Upper lobe of left lung (tissue), 4 donors: ENCODE measurements around the gene TUB.

Source experiments
- POLR2A ChIP-seq, 4 donors: fragments of 450-650 bp; IDR thresholded peaks; one replicate each; pipeline ENCODE4 v1.5.1; 2016 to 2017; ENCODE audit warnings: antibody characterized with exemption in 4 of 4, mild to moderate bottlenecking in 2 of 4
- TF ChIP-seq, protein P1 (sequence below), 6 experiments: fragments of 450-650 bp in 4 of 6; fragments of 200-600 bp in 2 of 6; sonication (generic) in 2 of 6; IDR thresholded peaks; one replicate each; pipeline ENCODE4 v1.5.1; 2016 to 2019; ENCODE audit warnings: antibody characterized with exemption in 6 of 6

- TF ChIP-seq, protein P1, sequence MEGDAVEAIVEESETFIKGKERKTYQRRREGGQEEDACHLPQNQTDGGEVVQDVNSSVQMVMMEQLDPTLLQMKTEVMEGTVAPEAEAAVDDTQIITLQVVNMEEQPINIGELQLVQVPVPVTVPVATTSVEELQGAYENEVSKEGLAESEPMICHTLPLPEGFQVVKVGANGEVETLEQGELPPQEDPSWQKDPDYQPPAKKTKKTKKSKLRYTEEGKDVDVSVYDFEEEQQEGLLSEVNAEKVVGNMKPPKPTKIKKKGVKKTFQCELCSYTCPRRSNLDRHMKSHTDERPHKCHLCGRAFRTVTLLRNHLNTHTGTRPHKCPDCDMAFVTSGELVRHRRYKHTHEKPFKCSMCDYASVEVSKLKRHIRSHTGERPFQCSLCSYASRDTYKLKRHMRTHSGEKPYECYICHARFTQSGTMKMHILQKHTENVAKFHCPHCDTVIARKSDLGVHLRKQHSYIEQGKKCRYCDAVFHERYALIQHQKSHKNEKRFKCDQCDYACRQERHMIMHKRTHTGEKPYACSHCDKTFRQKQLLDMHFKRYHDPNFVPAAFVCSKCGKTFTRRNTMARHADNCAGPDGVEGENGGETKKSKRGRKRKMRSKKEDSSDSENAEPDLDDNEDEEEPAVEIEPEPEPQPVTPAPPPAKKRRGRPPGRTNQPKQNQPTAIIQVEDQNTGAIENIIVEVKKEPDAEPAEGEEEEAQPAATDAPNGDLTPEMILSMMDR (IDR thresholded peaks at IDR 0.05) = no peak
- TF ChIP-seq POLR2A (IDR thresholded peaks at IDR 0.05) = no peak
Measured at GRCh38 chr11:8065031-8065430, 16.0 kb upstream of the TUB start.
